Measurements from ENCODE around the gene SESN3.
"Not testable (repeated sequence)": the region's sequence is repeated elsewhere in the genome, so short reads cannot be mapped to it uniquely, and the experiment has no call there.

Gene SESN3

DNA sequence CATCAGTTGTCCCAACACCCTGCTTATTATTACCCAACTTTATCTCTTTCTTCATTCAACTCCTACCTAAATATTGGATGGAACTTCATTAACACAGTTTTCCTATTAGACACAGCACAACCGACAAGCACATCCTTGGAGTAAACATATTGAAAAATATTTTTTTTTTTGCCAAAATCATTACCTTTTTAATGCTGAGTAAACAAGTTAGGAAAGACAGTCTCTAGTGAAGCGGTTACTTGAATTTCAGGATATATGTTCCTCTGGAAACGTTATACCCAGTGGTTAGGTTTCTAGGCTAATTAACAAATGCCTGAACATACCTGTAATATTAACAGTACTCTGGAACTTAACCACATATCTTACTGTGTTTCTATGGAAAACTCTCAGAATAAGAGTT lies 11.4 kb downstream of the SESN3 start:
- DNase-seq (ENCODE audit: low spot score), result no peak

DNA sequence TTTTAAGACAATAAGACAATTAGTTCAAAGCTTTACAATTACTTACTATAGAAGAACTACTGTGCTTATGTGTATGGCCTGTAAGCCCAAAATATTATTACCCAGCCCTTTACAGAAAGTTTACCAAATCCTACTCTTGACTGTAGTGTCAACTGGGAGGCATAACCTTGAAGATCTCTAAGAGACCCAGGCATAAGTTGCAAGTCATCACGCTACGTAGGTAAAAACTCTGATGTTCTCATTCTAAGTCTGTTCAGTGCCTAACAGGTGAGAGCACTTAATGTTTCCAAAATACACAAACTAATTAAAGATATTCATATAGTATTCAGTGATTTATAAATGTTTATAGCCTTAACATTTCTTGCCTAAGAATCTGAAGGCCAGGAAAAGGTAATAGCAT lies 12.9 kb downstream of the SESN3 start:
- DNase-seq (ENCODE audit: low spot score), result no peak

GRCh38 chr11:95212609-95213008 lies 18.4 kb downstream of the SESN3 start:
- no peak for DNase-seq (ENCODE audit: low spot score)

DNA sequence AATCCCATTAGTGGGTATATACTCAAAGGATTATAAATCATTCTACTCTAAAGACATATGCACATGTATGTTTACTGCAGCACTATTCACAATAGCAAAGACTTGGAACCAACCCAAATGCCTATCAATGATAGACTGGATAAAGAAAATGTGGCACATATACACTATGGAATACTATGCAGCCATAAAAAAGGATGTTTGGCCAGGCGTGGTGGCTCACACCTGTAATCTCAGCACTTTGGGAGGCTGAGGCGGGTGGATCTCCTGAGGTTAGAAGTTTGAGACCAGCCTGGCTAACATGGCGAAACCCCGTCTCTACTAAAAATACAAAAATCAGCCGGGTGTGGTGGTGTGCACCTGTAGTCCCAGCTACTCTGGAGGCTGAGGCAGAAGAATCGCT lies 21.5 kb downstream of the SESN3 start:
- DNase-seq (ENCODE audit: low spot score), result not testable (repeated sequence)

GRCh38 chr11:95200781-95201457 lies 30.1 kb downstream of the SESN3 start:
- no peak for DNase-seq (ENCODE audit: low spot score)

DNA sequence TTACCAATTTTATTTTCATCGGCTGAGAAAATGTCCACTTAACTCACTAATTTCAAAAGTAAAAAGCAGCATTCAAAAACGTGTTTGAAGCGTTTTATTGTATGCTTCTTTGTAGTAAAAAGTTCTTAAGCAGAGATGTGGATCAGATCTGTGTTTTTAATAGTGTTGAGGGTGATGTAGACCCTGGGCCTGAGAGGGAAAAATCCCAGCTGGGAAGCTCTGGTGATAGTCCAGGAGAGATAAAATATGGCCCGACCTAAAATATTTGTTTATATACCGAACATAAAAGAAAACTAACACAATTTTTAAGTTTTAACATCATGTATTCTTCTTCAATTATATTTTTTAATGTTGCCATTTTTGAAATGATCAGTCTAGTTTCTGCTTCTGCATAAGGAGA lies 35.2 kb downstream of the SESN3 start:
- DNase-seq (ENCODE audit: low spot score), result no peak

DNA sequence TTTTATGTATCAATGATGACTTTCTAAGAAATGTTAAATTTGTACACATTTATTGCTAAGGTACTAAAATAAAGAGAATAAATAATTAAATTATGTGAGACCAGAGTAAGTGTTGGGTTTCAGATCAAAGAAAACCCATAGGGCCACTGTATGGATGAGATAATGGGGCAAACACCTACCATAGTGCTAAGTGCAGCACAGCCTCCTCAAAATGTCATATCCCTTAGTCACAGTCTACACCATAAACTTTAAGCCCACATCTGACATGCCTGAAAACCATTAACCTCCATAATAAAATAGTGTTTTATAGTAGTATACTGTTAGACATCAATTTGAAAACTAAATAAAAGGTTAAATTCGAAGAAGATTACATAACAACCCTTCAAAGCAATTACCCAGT lies 37.5 kb downstream of the SESN3 start:
- no peak for DNase-seq (ENCODE audit: low spot score)

DNA sequence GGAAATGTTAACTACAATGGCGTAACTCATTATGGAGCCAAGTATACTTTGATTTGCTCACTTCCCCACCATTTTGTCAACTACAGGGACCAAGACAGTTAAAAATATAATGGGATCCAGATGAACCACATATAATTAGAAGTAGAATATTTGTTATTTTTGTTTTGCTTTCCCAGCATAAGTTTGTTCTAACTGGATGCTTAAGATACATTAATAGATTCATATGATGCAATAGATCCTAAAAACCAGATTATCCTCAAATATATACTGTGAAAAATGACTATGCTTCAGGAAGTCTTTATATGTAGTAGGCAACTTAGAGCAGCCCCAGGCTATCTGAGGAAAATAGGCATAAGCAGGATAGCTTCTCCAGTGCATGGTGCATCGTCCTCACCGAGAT lies 38.3 kb downstream of the SESN3 start:
- DNase-seq (ENCODE audit: low spot score), result no peak

DNA sequence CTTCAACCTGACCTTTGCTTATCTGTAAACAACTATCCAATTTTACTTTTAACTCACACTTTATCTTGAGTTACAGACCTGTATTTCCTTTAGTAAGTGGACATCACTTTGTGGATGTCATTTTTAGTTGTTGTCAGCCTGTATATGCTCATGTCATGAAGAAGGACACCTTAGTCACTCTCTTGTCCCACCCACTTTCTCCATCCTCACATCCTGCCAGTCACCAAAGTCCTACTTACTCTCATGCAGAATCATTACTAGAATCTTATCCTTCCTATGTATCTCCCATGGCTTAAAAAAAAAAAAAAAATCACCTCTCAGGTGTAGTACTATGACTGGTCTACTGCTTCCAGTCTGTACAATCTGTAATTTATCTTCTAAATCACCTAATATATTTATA lies 43.3 kb downstream of the SESN3 start:
- DNase-seq (ENCODE audit: low spot score), result no peak

GRCh38 chr11:95182397-95182796 lies 48.6 kb downstream of the SESN3 start:
- no peak for DNase-seq (ENCODE audit: low spot score)

DNA sequence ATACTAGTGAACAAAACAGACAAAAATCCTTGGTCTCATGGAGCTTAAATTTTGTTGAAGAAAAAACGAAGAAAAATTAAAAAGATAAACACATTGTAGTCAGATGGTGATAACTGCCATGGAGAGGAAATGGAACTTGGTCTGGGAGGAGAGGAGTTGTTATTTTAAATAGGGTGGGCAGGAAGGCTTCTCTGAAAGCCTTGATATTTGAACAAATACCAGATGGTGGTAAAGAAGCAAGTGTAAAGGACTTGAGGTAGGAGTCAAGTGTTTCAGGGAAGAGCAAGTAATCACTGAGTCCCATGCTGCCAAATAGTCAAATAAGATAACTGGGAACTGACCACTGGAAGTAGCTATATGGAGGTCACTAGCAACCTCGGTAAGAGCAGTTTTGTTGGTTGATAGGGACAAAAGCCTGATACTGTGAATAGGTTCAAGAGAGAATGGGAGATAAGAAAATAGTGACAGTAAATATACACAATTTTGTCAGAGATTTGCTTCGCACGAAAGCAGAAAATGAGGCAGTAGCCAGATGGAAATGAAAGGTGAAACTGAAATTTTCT lies 55.1 kb downstream of the SESN3 start:
- no peak for DNase-seq (ENCODE audit: low spot score)

DNA sequence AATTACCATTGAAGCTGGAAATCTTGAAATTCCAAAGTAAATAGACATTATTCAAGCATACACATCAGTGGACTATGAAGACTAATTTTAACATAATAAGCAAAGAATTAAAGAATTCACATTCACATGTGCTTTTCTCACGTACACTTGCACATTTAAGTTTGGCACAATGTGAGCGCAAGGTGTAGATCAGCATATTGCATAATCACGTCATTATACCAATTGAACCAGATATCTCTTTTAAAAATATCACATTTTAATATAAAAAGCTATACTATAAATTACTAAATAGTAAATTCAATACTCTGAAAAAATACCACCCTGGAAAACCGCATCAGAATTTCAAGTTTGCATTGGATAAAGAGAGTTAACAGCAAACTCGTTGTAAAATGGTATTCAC lies 60.7 kb downstream of the SESN3 start:
- DNase-seq (ENCODE audit: low spot score), result no peak

- DNase-seq (ENCODE audit: low spot score), result no peak
Observed at GRCh38 chr11:95166781-95167180, 64.2 kb downstream of the SESN3 start.

- no peak for DNase-seq (ENCODE audit: low spot score)
Observed at GRCh38 chr11:95165638-95166037, 65.4 kb downstream of the SESN3 start.

DNA sequence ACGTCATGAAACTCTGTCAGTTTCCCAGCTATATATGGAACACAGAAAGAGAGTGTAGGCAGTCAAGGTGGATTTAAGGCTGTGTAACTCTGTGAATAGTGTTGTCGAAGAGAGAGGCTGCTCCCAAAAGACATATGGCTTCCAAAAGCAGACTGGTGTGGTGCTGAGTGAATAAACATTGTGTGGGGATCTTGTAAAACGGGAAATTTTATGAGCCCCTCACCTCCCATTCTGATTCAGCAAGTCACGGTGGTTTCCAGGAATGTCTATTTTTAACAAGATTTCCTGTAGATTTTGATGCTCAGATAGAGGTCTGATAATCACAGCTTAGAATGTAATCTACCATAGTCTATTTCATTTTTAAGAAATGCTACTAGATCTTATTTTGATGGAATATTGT lies 67.9 kb downstream of the SESN3 start:
- DNase-seq (ENCODE audit: low spot score), result no peak

DNA sequence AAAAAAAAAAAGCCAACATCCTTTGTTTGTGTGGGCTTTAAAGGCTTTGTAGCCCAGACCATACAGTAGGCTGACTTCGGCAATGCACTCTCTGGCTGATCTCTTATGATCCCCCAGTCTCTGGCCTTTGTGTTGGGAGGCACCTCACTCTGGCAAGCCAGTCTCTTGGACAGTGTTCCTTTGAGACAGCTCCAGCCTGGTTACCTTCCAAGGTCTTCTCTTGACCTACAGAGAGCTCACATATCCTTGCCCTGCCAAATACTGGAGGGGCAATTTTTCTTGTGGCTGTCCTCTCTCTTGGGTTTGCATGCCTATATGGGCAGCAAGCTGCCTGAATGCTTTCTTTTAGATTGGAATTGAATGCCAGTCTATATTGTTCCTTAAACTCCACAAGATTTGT lies 69.8 kb downstream of the SESN3 start:
- no peak for DNase-seq (ENCODE audit: low spot score)

DNA sequence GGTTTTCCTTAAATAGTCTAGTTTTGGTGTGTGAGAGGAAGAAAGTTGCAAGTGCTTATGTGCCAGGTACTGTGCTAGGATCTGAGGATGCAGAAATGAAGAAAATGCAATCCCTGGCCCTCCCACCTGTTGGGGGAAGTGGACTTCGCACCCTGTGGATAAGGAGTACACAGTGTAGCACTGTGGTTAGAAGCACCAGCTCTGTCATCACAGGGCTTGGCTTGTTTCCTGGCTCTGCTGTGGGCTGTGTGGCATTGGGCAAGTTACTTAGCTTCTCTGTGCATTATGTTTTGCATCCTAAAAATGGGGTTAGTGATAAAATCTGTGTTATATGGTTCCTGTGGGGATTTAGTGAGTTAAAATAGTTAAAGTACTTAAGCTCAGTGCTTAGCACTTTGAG lies 73.2 kb downstream of the SESN3 start:
- no peak for DNase-seq (ENCODE audit: low spot score)

- DNase-seq (ENCODE audit: low spot score), result no peak
Observed at GRCh38 chr11:95156916-95157541, 74.0 kb downstream of the SESN3 start.

DNA sequence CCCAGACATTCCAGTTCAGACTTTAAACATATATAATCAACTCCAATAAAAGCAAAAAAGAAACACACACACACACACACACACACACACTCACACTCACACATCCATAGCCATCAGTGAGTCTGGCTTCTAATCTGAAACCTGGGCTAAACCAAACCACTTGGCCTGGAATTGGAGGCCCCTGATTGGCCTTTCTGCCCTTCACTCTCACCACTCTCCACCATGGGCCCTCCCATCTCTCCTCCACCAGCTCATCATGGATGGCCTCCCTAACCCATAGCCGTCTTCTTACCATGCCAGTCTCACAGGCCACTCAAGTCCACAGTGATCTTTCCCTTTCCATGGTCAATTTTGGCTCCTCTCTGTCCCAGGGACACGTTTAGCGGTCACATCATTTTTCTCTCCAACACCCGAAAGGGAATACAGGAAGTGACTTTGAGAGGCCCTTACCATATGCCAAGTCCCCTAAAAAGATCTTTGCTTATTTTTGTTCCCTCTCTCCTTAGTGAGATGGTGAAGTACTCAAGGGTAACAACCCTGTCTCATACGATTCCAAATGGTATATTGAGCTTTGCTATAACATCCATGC lies 74.8 kb downstream of the SESN3 start:
- no peak for DNase-seq (ENCODE audit: low spot score)

DNA sequence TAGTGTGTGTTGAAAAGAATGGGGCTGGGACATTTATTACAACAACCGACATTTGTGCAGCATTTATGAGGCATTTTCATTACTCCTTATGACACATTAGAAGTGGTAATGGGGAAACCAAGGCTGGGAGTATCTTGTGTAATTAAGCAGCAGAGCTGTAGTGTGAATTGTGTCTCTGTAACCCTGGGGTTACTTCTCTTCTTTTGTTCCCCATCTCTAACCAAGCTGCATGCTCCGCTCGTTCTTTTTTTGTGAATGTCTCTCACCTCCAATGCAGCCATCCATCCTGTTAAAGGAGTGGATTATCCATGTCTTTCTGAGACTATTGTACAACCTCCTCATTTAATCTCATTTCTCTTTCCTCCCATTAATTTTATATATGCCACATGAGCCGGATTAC lies 75.6 kb downstream of the SESN3 start:
- DNase-seq (ENCODE audit: low spot score), result no peak

GRCh38 chr11:95154514-95154913 lies 76.5 kb downstream of the SESN3 start:
- no peak for DNase-seq (ENCODE audit: low spot score)

GRCh38 chr11:95153857-95154246 lies 77.2 kb downstream of the SESN3 start:
- no peak for DNase-seq (ENCODE audit: low spot score)

Data from kidney capillary endothelial cell (primary cell).